Large intestine (tissue), 3 donors: ENCODE results near the gene APOL1. TPM values are rescaled to one million over a fixed set of nuclear protein-coding genes. Genes with fewer than 3 reads are reported as not detected.

Experiments
- DNase-seq, 2 donors: peaks; one replicate each; pipeline versions ENCODE4 v3.0.0 to v3.0.0-alpha.2; 2013
- H3K27ac ChIP-seq: one replicate; pipeline ENCODE4 v1.5.1; 2013; ENCODE audit warnings: low read length
- H3K27me3 ChIP-seq: 2 replicates; pipeline ENCODE4 v1.6.1; 2013; ENCODE audit warnings: low read length; ENCODE audit not compliant: control insufficient read depth, insufficient read depth
- H3K36me3 ChIP-seq: 2 replicates; pipeline ENCODE4 v1.6.1; 2013; ENCODE audit warnings: low read length; ENCODE audit not compliant: control insufficient read depth, insufficient read depth
- H3K4me1 ChIP-seq: one replicate; pipeline ENCODE4 v1.6.1; 2013; ENCODE audit warnings: low read length; ENCODE audit not compliant: control insufficient read depth, insufficient read depth
- H3K4me3 ChIP-seq: one replicate; pipeline ENCODE4 v1.5.1; 2013; ENCODE audit warnings: low read length
- H3K9me3 ChIP-seq: one replicate; pipeline ENCODE4 v1.6.1; 2013; ENCODE audit warnings: mild to moderate bottlenecking, low read depth, low read length, moderate library complexity; ENCODE audit not compliant: control insufficient read depth
- WGBS: methylation state at CpG from one replicate; pipeline ENCODE4 v1.1.5; 2013; ENCODE audit warnings: low lambda C conversion rate; ENCODE audit not compliant: insufficient coverage; 5-methylcytosine and 5-hydroxymethylcytosine counted together
- polyA plus RNA-seq: library from polyadenylated mRNA; unstranded; fragments of 120-200 nt; gene quantifications from one replicate; pipeline ENCODE4 v1.2.1, GENCODE V29; 2013

APOL1 gene
- polyA plus RNA-seq, 1 donor, result 20.3 TPM

- no peaks in the 10 kb centered on the region for H3K4me1 ChIP-seq
- no CpG with 5 or more reads among the region's 17 CpGs for WGBS
- no peaks in the 10 kb centered on the region for H3K27me3 ChIP-seq
- H3K36me3 ChIP-seq, result peaks cover 85% of the 10 kb centered on the region
- peaks cover 23% of the 10 kb centered on the region for H3K9me3 ChIP-seq
- DNase-seq, result no peak
- H3K27ac ChIP-seq, result no peak overlapping the region
- no peak overlapping the region for H3K4me3 ChIP-seq
Measured at GRCh38 chr22:36292823-36293530, 40.0 kb downstream of the APOL1 start.

GRCh38 chr22:36293606-36294292 lies 40.8 kb downstream of the APOL1 start:
- no peak for DNase-seq
- no CpG with 5 or more reads among the region's 26 CpGs for WGBS
- no peak overlapping the region for H3K27ac ChIP-seq
- peaks cover 20% of the 10 kb centered on the region for H3K9me3 ChIP-seq
- no peaks in the 10 kb centered on the region for H3K4me1 ChIP-seq
- peaks cover 85% of the 10 kb centered on the region for H3K36me3 ChIP-seq
- no peaks in the 10 kb centered on the region for H3K27me3 ChIP-seq
- H3K4me3 ChIP-seq, result no peak overlapping the region

DNA sequence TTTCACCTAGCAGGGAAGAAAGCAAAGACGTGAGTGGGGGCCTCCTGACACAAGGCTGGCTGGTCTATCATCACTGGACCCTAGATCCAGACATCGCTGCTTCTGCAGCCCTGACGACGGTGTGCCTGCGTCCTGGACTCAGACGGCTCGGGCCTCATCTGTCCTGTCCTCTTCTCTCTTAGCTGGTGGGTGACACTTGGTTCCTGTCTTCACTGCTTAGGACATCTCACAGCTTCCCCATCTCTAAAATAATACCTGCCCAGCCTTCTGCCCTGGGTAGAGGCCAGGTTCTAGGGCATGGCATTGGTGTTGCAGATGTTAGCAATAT lies 41.3 kb downstream of the APOL1 start:
- Histone ChIP-seq H3K27ac (no peak overlapping the region), H3K27me3 (no peaks in the 10 kb centered on the region), H3K9me3 (peaks cover 17% of the 10 kb centered on the region), H3K4me1 (no peaks in the 10 kb centered on the region), H3K4me3 (no peak overlapping the region), H3K36me3 (peaks cover 85% of the 10 kb centered on the region)
- DNase-seq, result no peak
- WGBS, result no CpG with 5 or more reads among the region's 7 CpGs

- Histone ChIP-seq H3K4me3 (no peak overlapping the region), H3K27ac (no peak overlapping the region), H3K27me3 (no peaks in the 10 kb centered on the region), H3K36me3 (peaks cover 85% of the 10 kb centered on the region), H3K4me1 (no peaks in the 10 kb centered on the region), H3K9me3 (peaks cover 17% of the 10 kb centered on the region)
- no CpG with 5 or more reads among the region's 11 CpGs for WGBS
- no peak for DNase-seq
Measured at GRCh38 chr22:36294801-36295200, 41.9 kb downstream of the APOL1 start.

GRCh38 chr22:36295247-36295646 lies 42.3 kb downstream of the APOL1 start:
- H3K27ac ChIP-seq, result no peak overlapping the region
- peaks cover 17% of the 10 kb centered on the region for H3K9me3 ChIP-seq
- no peaks in the 10 kb centered on the region for H3K4me1 ChIP-seq
- peaks cover 87% of the 10 kb centered on the region for H3K36me3 ChIP-seq
- no peak overlapping the region for H3K4me3 ChIP-seq
- DNase-seq, result no peak
- no CpG with 5 or more reads among the region's 7 CpGs for WGBS
- H3K27me3 ChIP-seq, result no peaks in the 10 kb centered on the region

DNA sequence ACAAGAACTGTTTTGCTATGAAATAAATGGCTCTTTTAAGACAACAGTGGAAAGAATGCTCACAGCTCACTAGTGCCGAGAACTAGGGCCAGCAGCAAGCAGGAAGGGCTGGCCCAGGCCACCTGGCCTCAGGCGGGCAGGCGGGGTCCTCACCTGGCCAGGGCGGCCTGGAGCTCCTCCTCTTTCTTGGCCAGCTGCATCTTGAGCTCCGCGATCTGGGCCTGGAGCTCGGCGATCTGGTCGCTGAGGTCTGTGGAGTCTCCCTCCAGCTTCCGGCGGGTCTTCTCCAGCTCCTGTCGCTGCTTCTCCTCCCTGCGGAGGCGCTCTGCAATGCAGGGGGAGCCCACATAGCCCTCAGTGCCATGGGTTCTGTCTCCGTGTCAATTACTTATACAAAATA lies 43.8 kb downstream of the APOL1 start:
- H3K9me3 ChIP-seq, result peaks cover 12% of the 10 kb centered on the region
- H3K4me3 ChIP-seq, result no peak overlapping the region
- H3K4me1 ChIP-seq, result no peaks in the 10 kb centered on the region
- no peak for DNase-seq
- WGBS, result no CpG with 5 or more reads among the region's 15 CpGs
- H3K27me3 ChIP-seq, result no peaks in the 10 kb centered on the region
- H3K27ac ChIP-seq, result no peak overlapping the region
- H3K36me3 ChIP-seq, result peaks cover 100% of the 10 kb centered on the region

DNA sequence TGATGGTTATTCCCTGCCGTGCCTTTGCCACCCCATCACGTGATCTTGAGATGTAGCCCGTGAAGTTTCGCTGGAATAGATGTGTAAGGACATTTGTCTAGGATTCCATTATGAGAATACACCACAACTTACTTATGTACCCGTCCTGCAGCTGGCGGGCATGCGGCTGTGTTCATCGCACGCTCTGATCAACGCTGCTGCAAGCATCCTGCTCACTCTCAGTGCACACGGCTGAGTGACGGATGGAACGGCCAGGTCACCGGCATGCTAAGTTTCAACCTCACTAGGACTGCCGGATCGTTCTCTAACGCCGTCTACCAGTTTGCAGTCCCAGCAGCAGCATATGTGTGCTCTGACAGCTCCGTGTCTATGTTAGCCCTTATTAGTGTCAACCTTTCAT lies 44.6 kb downstream of the APOL1 start:
- H3K27me3 ChIP-seq, result no peaks in the 10 kb centered on the region
- H3K9me3 ChIP-seq, result peaks cover 4% of the 10 kb centered on the region
- peaks cover 100% of the 10 kb centered on the region for H3K36me3 ChIP-seq
- H3K27ac ChIP-seq, result no peak overlapping the region
- H3K4me3 ChIP-seq, result no peak overlapping the region
- no CpG with 5 or more reads among the region's 19 CpGs for WGBS
- no peak for DNase-seq
- no peaks in the 10 kb centered on the region for H3K4me1 ChIP-seq

DNA sequence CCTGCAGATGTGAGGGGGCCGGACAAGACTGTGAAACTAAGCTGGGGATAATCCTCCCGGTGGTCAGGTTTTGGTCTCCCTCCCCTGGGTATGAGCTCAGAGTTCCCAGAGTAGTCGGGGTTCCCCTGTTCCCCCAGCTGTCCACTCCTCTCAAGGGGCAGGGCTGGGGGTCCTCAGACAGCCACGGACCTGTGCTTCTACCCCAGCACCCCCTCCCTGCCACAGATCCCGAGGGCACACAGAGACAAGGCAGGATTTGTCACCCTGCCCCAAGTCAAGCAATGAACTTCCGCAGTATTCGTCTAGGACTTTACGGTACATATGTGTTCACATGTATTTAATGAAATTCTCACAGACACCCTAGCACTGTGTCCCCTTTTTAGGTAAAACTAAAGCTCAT lies 45.2 kb downstream of the APOL1 start:
- no CpG with 5 or more reads among the region's 8 CpGs for WGBS
- peaks cover 100% of the 10 kb centered on the region for H3K36me3 ChIP-seq
- no peak overlapping the region for H3K27ac ChIP-seq
- peaks cover under 1% of the 10 kb centered on the region for H3K9me3 ChIP-seq
- no peaks in the 10 kb centered on the region for H3K4me1 ChIP-seq
- DNase-seq, result no peak
- H3K27me3 ChIP-seq, result no peaks in the 10 kb centered on the region
- no peak overlapping the region for H3K4me3 ChIP-seq

- no peak overlapping the region for H3K4me3 ChIP-seq
- peaks cover 98% of the 10 kb centered on the region for H3K36me3 ChIP-seq
- DNase-seq, result no peak
- no peaks in the 10 kb centered on the region for H3K9me3 ChIP-seq
- H3K27ac ChIP-seq, result no peak overlapping the region
- H3K4me1 ChIP-seq, result peaks cover under 1% of the 10 kb centered on the region
- H3K27me3 ChIP-seq, result no peaks in the 10 kb centered on the region
- WGBS, result 100% methylated on average over 1 of the region's 13 CpGs
Measured at GRCh38 chr22:36298601-36299000, 45.7 kb downstream of the APOL1 start.

DNA sequence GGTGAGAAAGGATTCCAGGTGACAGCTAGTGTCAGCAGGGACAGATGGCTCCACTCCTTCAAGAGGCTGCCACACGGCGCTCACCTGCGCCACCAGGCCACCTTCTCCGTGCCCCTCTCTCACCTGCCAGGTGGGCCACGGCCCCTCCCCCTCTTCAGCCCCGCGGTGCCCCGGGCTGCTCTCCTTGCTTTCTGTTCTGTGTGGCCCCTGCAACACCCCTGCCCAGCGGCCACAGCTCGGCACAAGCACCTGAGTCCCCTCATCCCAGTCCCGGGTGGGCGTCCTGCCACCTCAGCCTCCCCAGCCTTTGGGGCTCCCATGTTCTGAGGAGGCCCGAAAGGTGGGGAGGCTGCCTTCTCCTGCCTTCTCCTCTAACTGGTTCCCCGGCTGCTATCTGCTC lies 46.4 kb downstream of the APOL1 start:
- Histone ChIP-seq H3K9me3 (no peaks in the 10 kb centered on the region), H3K27me3 (no peaks in the 10 kb centered on the region), H3K36me3 (peaks cover 98% of the 10 kb centered on the region), H3K27ac (no peak overlapping the region), H3K4me1 (peaks cover 7% of the 10 kb centered on the region), H3K4me3 (no peak overlapping the region)
- no peak for DNase-seq
- WGBS, result no CpG with 5 or more reads among the region's 14 CpGs

GRCh38 chr22:36299911-36300310 lies 47.0 kb downstream of the APOL1 start:
- WGBS, result no CpG with 5 or more reads among the region's 12 CpGs
- Histone ChIP-seq H3K4me3 (no peak overlapping the region), H3K27me3 (no peaks in the 10 kb centered on the region), H3K9me3 (no peaks in the 10 kb centered on the region), H3K27ac (no peak overlapping the region), H3K36me3 (peaks cover 98% of the 10 kb centered on the region), H3K4me1 (peaks cover 13% of the 10 kb centered on the region)
- DNase-seq, result no peak
